Cardiac fibroblast (primary cell): ENCODE results near the gene MDN1.
"Not testable (repeated sequence)": the region's sequence is repeated elsewhere in the genome, so short reads cannot be mapped to it uniquely, and the experiment has no call there.

Experiments
- DNase-seq, 2 donors: peaks; one replicate each; pipeline versions ENCODE4 v3.0.0 to v3.0.0-alpha.2; 2010; ENCODE audit warnings: low read depth in 2 of 2
- H3K4me3 ChIP-seq, 2 donors: replicated peaks in 1 of 2; 1 replicate in 1 of 2; 2 replicates in 1 of 2; pipeline ENCODE4 v1.5.1; 2011; ENCODE audit warnings: low read depth in 2 of 2, low read length in 2 of 2, mild to moderate bottlenecking in 2 of 2, moderate library complexity in 1 of 2
- TF ChIP-seq, protein P1 (sequence below): IDR thresholded peaks from one replicate; pipeline ENCODE4 v1.5.1; 2011; ENCODE audit warnings: low read depth, mild to moderate bottlenecking, low read length, inconsistent platforms

The MDN1 gene

DNA sequence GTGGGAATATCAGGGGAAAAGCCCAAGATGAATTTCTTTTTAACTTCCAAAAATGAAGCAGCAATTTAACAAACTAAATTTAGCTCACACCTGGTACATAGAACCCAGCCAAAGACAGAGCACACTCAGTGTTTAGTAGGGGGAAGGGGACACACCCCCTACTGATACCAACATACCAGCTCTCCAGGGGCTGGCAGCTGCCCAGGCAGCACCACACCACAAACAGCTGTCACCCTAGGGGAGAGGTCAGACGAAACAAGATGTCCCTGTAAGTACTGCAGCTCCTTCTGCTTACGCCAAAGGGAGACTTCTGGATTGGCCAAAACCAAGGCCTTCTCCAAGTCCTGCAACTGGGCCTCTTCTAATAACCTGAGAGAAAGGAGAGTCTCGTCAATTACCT, 26.0 kb downstream of the MDN1 start:
- no peak overlapping the region for H3K4me3 ChIP-seq
- TF ChIP-seq, protein P1, sequence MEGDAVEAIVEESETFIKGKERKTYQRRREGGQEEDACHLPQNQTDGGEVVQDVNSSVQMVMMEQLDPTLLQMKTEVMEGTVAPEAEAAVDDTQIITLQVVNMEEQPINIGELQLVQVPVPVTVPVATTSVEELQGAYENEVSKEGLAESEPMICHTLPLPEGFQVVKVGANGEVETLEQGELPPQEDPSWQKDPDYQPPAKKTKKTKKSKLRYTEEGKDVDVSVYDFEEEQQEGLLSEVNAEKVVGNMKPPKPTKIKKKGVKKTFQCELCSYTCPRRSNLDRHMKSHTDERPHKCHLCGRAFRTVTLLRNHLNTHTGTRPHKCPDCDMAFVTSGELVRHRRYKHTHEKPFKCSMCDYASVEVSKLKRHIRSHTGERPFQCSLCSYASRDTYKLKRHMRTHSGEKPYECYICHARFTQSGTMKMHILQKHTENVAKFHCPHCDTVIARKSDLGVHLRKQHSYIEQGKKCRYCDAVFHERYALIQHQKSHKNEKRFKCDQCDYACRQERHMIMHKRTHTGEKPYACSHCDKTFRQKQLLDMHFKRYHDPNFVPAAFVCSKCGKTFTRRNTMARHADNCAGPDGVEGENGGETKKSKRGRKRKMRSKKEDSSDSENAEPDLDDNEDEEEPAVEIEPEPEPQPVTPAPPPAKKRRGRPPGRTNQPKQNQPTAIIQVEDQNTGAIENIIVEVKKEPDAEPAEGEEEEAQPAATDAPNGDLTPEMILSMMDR, result no peak
- peak in 1 of 2 donors; percentile 13 for DNase-seq

DNA sequence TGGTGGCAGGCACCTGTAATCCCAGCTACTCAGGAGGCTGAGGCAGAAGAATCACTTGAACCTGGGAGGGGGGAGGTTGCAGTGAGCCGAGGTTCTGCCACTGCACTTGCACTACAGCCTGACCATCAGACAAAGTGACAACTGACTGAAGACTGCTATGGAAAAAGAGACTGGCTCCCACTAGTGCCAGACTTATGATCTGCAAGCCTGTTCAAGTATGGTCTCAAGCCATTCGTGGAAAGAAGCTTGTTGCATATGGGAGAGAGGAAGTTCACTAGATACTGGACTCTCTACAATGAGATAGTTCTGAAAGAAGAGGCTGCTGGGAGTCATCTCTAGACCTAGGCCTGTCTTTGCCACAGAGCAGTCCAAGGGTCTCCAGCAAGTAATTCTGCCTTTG, 26.7 kb downstream of the MDN1 start:
- H3K4me3 ChIP-seq, result no peak overlapping the region
- TF ChIP-seq, protein P1, result peak; percentile 50
- peak; percentile 35 to 41 for DNase-seq

DNA sequence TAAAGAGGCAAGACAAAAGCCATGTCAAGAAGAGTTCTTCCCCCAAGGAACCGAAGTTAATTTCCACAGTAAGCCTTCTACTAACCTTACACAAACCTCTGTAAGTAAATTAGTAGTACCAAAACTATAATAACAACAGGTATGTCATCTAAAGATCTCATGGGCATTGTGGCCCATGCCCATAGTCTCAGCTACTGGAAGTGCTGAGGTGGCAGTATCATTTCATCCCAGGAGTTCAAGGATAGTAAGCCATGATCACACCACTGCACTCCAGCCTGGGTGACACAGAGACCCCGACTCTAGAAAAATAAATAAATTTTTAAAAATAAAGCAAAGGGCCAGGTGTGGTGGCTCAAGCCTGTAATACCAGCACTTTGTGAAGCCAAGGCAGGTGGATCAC, 29.2 kb downstream of the MDN1 start:
- no peak overlapping the region for H3K4me3 ChIP-seq
- DNase-seq, result no peak
- TF ChIP-seq, protein P1, result no peak

DNA sequence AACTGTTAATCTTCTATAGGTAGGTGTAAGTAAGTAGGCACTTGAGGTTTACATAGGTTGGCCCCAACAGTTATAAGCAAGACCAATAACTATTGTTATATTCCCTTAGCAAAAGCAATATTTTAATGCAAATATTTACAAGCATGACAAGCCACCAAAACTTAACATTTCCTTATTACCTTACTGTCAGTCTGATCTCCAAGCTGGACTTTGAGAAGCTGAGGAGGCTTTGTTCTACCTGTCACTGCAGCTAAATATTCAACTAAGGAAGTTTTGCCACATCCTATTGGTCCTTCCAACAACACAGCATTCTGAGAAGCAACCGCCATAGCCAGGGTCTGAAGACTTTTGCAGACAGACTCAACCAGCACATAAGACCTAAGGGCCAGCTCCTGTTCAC, 29.6 kb downstream of the MDN1 start:
- DNase-seq, result no peak
- no peak overlapping the region for H3K4me3 ChIP-seq
- TF ChIP-seq, protein P1, result no peak

DNA sequence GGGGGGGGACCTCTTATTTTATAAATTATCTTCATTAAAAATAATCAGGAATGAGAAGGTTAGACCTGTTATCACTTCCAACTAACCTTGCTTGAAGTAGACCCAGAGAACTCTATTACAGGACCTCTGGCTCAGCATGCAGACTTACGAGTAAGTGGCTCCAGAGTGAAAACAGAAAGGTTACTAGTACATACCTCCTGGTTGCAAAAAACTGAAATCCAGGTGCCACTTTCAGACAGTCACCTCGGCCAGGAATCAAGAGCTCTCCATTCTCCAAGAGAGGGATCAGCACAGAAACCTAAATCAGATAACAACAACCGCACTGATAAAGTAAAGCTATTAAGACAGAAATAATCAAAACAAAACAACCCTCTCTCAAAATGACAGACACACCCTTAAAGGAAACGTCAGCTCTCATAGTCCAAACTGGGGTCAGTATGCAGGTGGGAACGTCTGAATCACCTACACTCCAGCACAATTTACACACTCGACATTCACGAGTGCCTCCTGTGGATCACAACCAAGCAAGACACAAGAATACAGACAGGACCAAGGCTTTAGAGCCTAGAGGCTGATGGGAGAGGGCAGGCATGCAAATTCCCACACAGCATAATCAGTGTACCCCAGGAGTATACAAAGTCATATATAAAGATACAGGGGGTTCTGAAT, 31.8 kb downstream of the MDN1 start:
- H3K4me3 ChIP-seq, result no peak overlapping the region
- DNase-seq, result no peak
- TF ChIP-seq, protein P1, result no peak

DNA sequence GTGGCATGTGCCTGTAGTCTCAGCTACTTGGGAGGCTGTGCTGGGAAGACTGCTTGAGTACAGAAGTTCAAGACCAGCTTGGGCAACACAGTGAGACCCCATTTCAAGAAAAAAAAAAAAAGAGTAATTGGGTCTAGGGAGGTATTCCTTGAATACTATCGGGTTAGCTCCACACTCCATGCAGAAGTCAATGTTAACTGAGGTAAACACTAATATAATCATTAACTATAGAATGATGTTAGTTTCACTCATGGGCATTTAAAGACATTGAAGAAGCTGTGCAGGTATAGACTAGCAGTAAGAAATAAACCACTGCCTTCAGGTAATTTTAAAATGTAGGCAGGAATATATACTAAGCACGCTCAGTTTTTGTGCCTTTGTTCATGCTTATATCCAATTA, 32.6 kb downstream of the MDN1 start:
- H3K4me3 ChIP-seq, result no peak overlapping the region
- TF ChIP-seq, protein P1, result no peak
- DNase-seq, result no peak

DNA sequence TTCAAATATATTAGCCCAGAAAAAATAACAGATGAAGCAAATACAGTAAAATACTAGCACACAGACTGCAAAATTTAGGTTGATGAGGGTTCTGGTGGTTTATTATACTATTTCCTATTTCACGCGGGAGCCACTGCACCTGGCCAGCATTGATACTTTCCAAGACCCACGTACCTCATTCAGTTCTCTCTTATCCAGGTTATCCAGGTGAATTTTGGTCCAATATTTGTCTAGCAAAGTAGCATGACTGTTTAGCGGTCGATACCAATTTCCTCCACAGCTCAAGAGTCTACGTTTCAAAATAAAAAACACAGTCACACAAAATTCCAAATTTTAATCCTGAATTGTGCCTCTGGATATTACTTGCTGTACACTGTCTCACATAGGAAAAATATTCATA, 34.8 kb downstream of the MDN1 start:
- DNase-seq, result no peak
- H3K4me3 ChIP-seq, result no peak overlapping the region
- TF ChIP-seq, protein P1, result no peak

DNA sequence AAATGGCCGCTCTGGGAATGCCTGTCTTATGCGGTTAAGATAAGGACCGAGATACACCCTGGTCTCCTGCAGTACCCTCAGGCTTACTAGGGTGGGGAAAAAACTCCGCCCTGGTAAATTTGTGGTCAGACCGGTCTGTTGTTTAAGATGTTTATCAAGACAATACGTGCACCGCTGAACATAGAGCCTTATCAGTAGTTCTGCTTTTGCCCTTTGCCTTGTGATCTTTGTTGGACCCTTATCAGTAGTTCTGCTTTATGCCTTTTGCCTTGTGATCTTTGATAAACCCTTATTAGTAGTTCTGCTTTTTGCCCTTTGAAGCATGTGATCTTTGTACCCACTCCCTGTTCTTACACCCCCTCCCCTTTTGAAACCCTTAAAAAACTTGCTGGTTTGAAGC, 36.3 kb downstream of the MDN1 start:
- DNase-seq, H3K4me3 ChIP-seq: not testable (repeated sequence)
